Left ventricle myocardium inferior (tissue), 1 donor: ENCODE measurements around the gene CSNK1D. TPM values are rescaled to one million over a fixed set of nuclear protein-coding genes. Genes with fewer than 3 reads are reported as not detected.

ENCODE experiments used
- DNase-seq: peaks from one replicate; pipeline ENCODE4 v3.0.0-alpha.2; 2020
- H3K27ac ChIP-seq: fragments of 200-600 bp; replicated peaks from 2 replicates; pipeline ENCODE4 v1.8.0; 2021
- H3K27me3 ChIP-seq: fragments of 200-600 bp; 2 replicates; pipeline ENCODE4 v1.8.0; 2021; ENCODE audit warnings: low read depth
- H3K36me3 ChIP-seq: fragments of 200-600 bp; 2 replicates; pipeline ENCODE4 v1.8.0; 2021
- H3K4me1 ChIP-seq: fragments of 200-600 bp; 2 replicates; pipeline ENCODE4 v1.8.0; 2021
- H3K4me3 ChIP-seq: fragments of 200-600 bp; 2 replicates; pipeline ENCODE4 v1.8.0; 2021; ENCODE audit warnings: mild to moderate bottlenecking, moderate library complexity
- H3K9me3 ChIP-seq: fragments of 200-600 bp; replicated peaks from 2 replicates; pipeline ENCODE4 v1.8.0; 2021
- intact Hi-C: fragments of 100-400 bp; cut with micrococcal nuclease; formaldehyde crosslinking; loops from one replicate; pipeline ENCODE4 v1.11.0; 2022
- total RNA-seq: library from RNA; stranded (reverse); fragmentation: NEBNext Ultra II Directional; extraction: Animal tissue kit (Norgen Biotek cat#: 25700); gene quantifications from one replicate; pipeline ENCODE4 v1.2.1, GENCODE V29; 2021
- TF ChIP-seq, protein P1 (sequence below): fragments of 200-600 bp; IDR thresholded peaks from 2 replicates; pipeline ENCODE4 v1.8.0; 2021; ENCODE audit warnings: antibody characterized with exemption, mild to moderate bottlenecking, borderline replicate concordance
- donor health status: DM: no; HTN: yes; CAD: no; lungs with severe emphysema.

The CSNK1D gene
- total RNA-seq, 1 donor from 2014 or later, result 61.8 TPM

DNA sequence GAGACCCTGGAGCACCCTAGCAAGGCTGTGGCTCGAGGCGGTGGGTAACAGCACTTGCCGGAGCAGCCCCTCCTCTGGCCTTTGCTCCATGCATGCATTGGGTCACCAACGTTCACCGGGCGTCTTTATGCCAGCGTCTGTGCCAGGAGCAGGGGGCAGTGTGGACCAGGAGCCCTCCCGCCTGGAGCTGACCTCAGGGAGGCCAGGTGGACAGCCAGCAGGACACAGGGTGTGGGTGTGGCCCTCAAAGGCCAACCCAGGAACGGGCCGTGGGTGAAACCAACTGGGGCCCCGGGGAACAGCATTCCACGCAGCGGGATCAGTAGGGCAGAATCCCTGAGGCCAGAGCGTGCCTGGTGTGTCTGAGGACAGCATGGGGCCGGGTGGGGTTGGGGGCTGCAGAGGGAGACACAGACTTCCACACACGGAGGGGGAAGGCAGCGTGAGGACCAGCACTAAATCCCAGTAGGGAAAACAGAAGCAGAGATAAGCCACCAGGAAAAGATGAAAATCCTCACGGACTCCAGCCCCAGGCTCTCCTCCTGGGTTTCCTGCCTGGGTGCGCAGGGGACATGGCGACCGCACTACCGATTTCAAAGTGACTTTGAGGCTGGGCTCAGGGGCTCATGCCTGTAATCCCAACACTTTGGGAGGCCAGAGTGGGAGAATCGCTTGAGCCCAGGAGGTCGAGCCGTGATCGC, 46.8 kb upstream of the CSNK1D start:
- intact Hi-C loops, result loop anchor here (10.0 kb wide), 1 partner anchor 85 kb away; no protein-coding TSS in a partner anchor
- H3K36me3 ChIP-seq, result no peaks in the 10 kb centered on the region
- H3K4me1 ChIP-seq, result peaks cover 20% of the 10 kb centered on the region
- H3K4me3 ChIP-seq, result no peak overlapping the region
- no peak for DNase-seq
- no peak overlapping the region for H3K27ac ChIP-seq
- H3K9me3 ChIP-seq, result no peaks in the 10 kb centered on the region
- TF ChIP-seq, protein P1, sequence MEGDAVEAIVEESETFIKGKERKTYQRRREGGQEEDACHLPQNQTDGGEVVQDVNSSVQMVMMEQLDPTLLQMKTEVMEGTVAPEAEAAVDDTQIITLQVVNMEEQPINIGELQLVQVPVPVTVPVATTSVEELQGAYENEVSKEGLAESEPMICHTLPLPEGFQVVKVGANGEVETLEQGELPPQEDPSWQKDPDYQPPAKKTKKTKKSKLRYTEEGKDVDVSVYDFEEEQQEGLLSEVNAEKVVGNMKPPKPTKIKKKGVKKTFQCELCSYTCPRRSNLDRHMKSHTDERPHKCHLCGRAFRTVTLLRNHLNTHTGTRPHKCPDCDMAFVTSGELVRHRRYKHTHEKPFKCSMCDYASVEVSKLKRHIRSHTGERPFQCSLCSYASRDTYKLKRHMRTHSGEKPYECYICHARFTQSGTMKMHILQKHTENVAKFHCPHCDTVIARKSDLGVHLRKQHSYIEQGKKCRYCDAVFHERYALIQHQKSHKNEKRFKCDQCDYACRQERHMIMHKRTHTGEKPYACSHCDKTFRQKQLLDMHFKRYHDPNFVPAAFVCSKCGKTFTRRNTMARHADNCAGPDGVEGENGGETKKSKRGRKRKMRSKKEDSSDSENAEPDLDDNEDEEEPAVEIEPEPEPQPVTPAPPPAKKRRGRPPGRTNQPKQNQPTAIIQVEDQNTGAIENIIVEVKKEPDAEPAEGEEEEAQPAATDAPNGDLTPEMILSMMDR, result no peak
- H3K27me3 ChIP-seq, result peaks cover 36% of the 10 kb centered on the region

DNA sequence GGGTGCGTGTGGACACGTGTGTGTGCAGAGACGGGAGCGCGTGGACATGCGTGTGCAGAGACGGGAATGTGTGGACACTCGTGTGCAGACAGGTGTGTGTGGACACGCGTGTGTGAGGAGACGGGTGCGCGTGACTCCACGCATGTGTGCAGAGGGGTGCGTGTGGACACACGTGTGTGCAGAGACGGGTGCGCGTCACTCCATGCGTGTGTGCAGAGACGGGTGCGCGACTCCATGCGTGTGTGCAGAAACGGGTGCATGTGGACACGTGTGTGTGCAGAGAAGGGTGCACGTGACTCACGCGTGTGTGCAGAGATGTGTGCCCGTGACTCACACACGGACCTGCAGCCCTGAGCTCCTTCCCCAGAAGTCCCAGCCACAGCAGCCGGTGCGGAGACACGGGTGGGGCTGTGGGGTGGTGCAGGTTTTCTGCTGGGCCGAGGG, 46.1 kb upstream of the CSNK1D start:
- H3K36me3 ChIP-seq, result no peaks in the 10 kb centered on the region
- H3K4me3 ChIP-seq, result no peak overlapping the region
- no peak for DNase-seq
- peaks cover 22% of the 10 kb centered on the region for H3K4me1 ChIP-seq
- peaks cover 43% of the 10 kb centered on the region for H3K27me3 ChIP-seq
- intact Hi-C loops, result loop anchor here (10.0 kb wide), 1 partner anchor 85 kb away; no protein-coding TSS in a partner anchor
- no peak overlapping the region for H3K27ac ChIP-seq
- H3K9me3 ChIP-seq, result no peaks in the 10 kb centered on the region
- TF ChIP-seq, protein P1, result no peak

DNA sequence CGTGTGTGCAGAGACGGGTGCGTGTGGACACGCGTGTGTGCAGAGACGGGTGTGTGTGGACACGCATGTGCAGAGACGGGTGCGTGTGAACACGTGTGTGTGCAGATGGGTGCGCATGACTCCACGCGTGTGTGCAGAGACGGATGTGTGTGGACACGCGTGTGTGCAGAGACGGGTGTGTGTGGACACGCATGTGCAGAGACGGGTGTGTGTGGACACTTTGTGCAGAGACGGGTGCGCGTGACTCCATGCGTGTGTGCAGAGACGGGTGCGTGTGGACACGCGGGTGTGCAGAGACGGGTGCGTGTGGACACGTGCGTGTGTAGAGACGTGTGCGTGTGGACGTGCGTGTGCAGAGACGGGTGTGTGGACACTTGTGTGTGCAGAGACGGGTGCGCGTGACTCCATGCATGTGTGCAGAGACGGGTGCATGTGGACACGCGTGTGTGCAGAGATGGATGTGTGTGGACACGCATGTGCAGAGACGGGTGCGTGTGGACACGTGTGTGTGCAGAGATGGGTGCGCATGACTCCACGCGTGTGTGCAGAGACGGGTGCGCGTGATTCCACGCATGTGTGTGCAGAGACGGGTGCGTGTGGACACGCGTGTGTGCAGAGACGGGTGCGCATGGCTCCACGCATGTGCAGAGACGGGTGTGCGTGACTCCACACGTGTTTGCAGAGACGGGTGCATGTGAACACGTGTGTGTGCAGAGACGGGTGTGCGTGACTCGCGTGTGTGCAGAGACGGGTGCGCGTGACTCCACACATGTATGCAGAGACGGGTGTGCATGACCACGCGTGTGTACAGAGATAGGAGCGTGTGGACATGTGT, 45.5 kb upstream of the CSNK1D start:
- H3K36me3 ChIP-seq, result no peaks in the 10 kb centered on the region
- intact Hi-C loops, result no loop called here
- H3K4me1 ChIP-seq, result peaks cover 22% of the 10 kb centered on the region
- TF ChIP-seq, protein P1, result no peak
- no peak overlapping the region for H3K4me3 ChIP-seq
- H3K27ac ChIP-seq, result no peak overlapping the region
- peaks cover 49% of the 10 kb centered on the region for H3K27me3 ChIP-seq
- DNase-seq, result no peak
- no peaks in the 10 kb centered on the region for H3K9me3 ChIP-seq

DNA sequence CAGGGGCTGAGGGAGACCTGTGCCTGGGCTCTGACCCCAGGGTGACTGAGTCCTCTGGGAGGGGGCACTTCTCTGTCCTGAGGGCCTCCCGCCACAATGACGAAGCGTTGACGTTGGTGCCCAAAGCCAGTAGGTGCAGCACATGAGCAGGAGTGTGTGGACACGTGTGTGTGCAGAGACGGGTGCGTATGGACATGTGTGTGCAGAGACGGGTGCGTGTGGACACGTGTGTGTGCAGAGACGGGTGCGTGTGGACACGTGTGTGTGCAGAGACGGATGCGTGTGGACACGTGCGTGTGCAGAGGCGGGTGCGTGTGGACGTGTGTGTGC, 44.6 kb upstream of the CSNK1D start:
- DNase-seq, result no peak
- peaks cover 58% of the 10 kb centered on the region for H3K27me3 ChIP-seq
- intact Hi-C loops, result no loop called here

DNA sequence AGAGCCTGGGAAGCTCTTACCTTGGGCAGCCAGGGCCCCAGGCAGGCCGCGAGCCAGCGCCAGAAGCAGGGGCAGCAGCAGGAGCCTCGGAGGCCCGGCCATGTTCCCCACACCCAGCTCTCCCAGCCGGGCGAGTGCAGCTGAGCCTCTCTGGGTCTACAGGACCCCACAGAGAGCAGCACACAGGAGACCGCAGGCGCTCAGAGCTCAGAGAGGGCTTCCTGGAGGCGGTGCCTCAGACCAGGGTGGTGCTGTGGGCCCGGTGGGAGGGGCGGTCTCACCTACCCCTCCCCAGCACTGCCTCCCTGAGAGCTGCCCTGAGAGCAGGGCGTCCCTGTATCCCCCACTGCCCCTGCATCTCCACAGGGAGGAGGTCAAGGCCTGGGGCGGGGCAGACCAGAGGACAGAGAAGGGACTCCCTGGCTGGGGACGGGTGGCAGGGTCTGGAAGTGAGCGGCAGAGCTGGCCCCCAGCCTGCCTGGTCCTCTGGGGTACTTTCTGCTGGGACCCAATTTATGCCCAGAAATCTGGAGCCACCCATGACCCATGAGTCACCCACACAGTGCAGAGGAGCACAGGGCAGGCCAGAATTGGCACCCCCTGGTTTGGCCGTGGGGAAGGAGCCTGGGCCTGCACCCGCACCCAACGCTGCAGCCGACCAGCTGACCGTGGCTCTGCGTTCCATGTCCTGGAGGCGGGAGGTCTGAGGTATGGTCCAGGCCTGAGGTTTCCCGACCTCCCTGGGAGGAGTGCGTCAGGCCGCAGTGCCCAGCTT, 44.1 kb upstream of the CSNK1D start, which contains the start of gene CD7:
TSS of gene CD7 (minus strand) at position 215 of the 775 bp plus-strand sequence. CDS start at position 102, 113 bp downstream.
- no peaks in the 10 kb centered on the region for H3K9me3 ChIP-seq
- no peak within 1 kb of the TSS for H3K4me3 ChIP-seq
- intact Hi-C loops, result no loop called here
- peaks cover 22% of the 10 kb centered on the region for H3K4me1 ChIP-seq
- no peak for DNase-seq
- TF ChIP-seq, protein P1, result no peak
- no peaks in the 10 kb centered on the region for H3K36me3 ChIP-seq
- no peak within 1 kb of the TSS for H3K27ac ChIP-seq
- peaks cover 62% of the 10 kb centered on the region for H3K27me3 ChIP-seq

More for the DNA sequence above, 44.6 kb upstream of the CSNK1D start:
- TF ChIP-seq, protein P1, result no peak
- Histone ChIP-seq H3K27ac (no peak overlapping the region), H3K9me3 (no peaks in the 10 kb centered on the region), H3K36me3 (no peaks in the 10 kb centered on the region), H3K4me1 (peaks cover 22% of the 10 kb centered on the region), H3K4me3 (no peak overlapping the region)
